ENCODE results near the gene SERHL2. TPM values are rescaled to one million over a fixed set of nuclear protein-coding genes. Genes with fewer than 3 reads are reported as not detected.
"Not testable (repeated sequence)": the region's sequence is repeated elsewhere in the genome, so short reads cannot be mapped to it uniquely, and the experiment has no call there.

SERHL2 gene
- total and polyA plus RNA-seq, 2 donors, result 1.2 to 2.4 TPM

GRCh38 chr22:42515896-42516295 lies 37.9 kb upstream of the SERHL2 start:
- Histone ChIP-seq H3K27ac (ENCODE audit: low read depth in 1 of 2, low read length in 1 of 2) (peak overlapping the region in 1 of 2 donors; percentile 5), H3K27me3 (ENCODE audit: control insufficient read depth in 2 of 2, insufficient read depth in 1 of 2, low read length in 1 of 2) (no peaks in the 10 kb centered on the region), H3K4me3 (ENCODE audit: low read length in 2 of 2) (no peak overlapping the region), H3K4me1 (ENCODE audit: control insufficient read depth in 2 of 2, insufficient read depth in 2 of 2, low read length in 2 of 2) (peaks cover 8% of the 10 kb centered on the region in 2 donors), H3K36me3 (ENCODE audit: control insufficient read depth in 2 of 2, insufficient read depth in 2 of 2, low read length in 1 of 2) (peaks cover 27 to 40% of the 10 kb centered on the region in 2 donors), H3K9me3 (ENCODE audit: control insufficient read depth in 2 of 2, insufficient read depth in 1 of 2, low read length in 1 of 2) (peaks cover 0 to 4% of the 10 kb centered on the region in 2 donors)
- no peak for DNase-seq (ENCODE audit: low read depth in 6 of 9, low spot score in 9 of 9)
- 98% methylated on average over 14 of the region's 14 CpGs for WGBS

DNA sequence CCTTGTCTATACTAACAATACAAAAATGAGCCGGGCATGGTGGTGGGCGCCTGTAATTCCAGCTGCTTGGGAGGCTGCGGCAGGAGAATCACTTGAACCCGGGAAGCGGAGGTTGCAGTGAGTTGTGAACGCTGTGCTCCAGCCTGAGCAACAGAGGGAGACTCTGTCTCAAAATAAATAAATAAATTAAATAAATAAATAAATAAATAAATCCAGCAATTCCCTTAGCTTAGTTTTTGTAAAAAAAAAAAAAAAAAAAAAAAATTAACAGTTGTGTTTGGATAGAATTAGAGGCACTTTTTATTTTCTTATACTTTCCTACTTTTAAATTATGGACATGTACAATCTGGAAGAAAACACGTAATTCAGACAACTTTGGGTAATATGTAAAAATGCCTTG lies 36.7 kb upstream of the SERHL2 start:
- not testable (repeated sequence) for H3K4me1 ChIP-seq (ENCODE audit: control insufficient read depth in 2 of 2, insufficient read depth in 2 of 2, low read length in 2 of 2); H3K27ac ChIP-seq (ENCODE audit: low read depth in 1 of 2, low read length in 1 of 2); H3K27me3 ChIP-seq (ENCODE audit: control insufficient read depth in 2 of 2, insufficient read depth in 1 of 2, low read length in 1 of 2); DNase-seq (ENCODE audit: low read depth in 6 of 9, low spot score in 9 of 9); H3K9me3 ChIP-seq (ENCODE audit: control insufficient read depth in 2 of 2, insufficient read depth in 1 of 2, low read length in 1 of 2); H3K4me3 ChIP-seq (ENCODE audit: low read length in 2 of 2)
- peaks cover 22 to 33% of the 10 kb centered on the region in 2 donors for H3K36me3 ChIP-seq (ENCODE audit: control insufficient read depth in 2 of 2, insufficient read depth in 2 of 2, low read length in 1 of 2)
- WGBS, result 99% methylated on average over 7 of the region's 7 CpGs

DNA sequence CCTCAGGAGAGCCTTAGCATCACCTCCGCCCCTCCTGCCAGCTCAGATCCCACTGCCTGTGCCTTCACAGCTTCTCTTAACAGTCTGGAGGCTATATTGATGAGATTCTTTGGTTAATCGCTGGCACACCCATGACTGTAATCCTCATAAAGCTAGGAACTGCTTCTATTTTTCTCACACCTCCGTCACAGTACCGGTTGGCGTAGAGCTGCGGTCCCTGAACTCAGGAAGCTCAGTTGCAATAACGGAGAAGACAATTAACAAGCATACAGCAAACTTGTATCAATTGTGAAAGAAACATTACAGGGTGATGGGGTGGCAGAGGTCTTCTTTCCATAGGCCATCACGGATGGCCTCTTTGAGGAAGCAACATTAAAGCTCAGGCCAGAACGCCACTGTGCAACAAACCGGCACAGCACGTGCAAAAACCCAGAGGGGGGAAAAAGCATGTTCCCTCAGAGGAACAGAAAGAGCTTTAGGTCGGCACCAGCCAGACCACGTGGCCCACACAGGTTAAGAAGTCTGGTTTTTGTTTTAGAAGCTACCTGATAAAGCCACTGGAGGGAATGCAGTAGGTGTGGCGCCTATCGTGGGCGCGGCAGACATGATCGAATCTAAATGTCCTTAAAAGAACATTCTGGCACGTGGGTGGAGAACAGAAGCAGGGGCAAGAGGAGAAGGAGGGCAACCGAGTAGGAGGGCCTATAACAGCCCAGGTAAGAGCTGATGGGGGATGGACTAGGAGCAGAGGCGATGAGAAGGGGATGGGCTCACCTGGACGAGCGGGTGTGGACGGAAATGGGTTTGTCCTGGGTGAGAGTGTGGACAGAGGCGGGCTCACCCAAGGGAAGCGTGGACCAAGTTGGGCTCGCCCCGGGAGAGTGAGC lies 34.9 kb upstream of the SERHL2 start:
- not testable (repeated sequence) for DNase-seq (ENCODE audit: low read depth in 6 of 9, low spot score in 9 of 9); H3K4me1 ChIP-seq (ENCODE audit: control insufficient read depth in 2 of 2, insufficient read depth in 2 of 2, low read length in 2 of 2); H3K27ac ChIP-seq (ENCODE audit: low read depth in 1 of 2, low read length in 1 of 2); H3K9me3 ChIP-seq (ENCODE audit: control insufficient read depth in 2 of 2, insufficient read depth in 1 of 2, low read length in 1 of 2); H3K27me3 ChIP-seq (ENCODE audit: control insufficient read depth in 2 of 2, insufficient read depth in 1 of 2, low read length in 1 of 2)
- WGBS, result 28% methylated on average over 18 of the region's 28 CpGs
- peaks cover 16 to 26% of the 10 kb centered on the region in 2 donors for H3K36me3 ChIP-seq (ENCODE audit: control insufficient read depth in 2 of 2, insufficient read depth in 2 of 2, low read length in 1 of 2)
- peak overlapping the region; percentile 54 to 73 for H3K4me3 ChIP-seq (ENCODE audit: low read length in 2 of 2)

GRCh38 chr22:42519525-42520401 lies 34.0 kb upstream of the SERHL2 start, which contains the start of gene RRP7A:
RRP7A (minus strand) TSS chr22:42519796; CDS start chr22:42519786, 10 bp downstream.
- H3K9me3 ChIP-seq (ENCODE audit: control insufficient read depth in 2 of 2, insufficient read depth in 1 of 2, low read length in 1 of 2), result no peaks in the 10 kb centered on the region
- WGBS, result 10% methylated on average over 65 of the region's 65 CpGs
- H3K27me3 ChIP-seq (ENCODE audit: control insufficient read depth in 2 of 2, insufficient read depth in 1 of 2, low read length in 1 of 2), result no peaks in the 10 kb centered on the region
- H3K36me3 ChIP-seq (ENCODE audit: control insufficient read depth in 2 of 2, insufficient read depth in 2 of 2, low read length in 1 of 2), result peaks cover 16 to 18% of the 10 kb centered on the region in 2 donors
- peak; percentile 57 to 93 (median 71) for DNase-seq (ENCODE audit: low read depth in 6 of 9, low spot score in 9 of 9)
- H3K4me1 ChIP-seq (ENCODE audit: control insufficient read depth in 2 of 2, insufficient read depth in 2 of 2, low read length in 2 of 2), result peaks cover 8% of the 10 kb centered on the region in 2 donors
- H3K4me3 ChIP-seq (ENCODE audit: low read length in 2 of 2), result peak within 1 kb of the TSS; percentile 54 to 73
- H3K27ac ChIP-seq (ENCODE audit: low read depth in 1 of 2, low read length in 1 of 2), result peak within 1 kb of the TSS in 1 of 2 donors; percentile 49

- Histone ChIP-seq H3K27me3 (ENCODE audit: control insufficient read depth in 2 of 2, insufficient read depth in 1 of 2, low read length in 1 of 2) (no peaks in the 10 kb centered on the region), H3K36me3 (ENCODE audit: control insufficient read depth in 2 of 2, insufficient read depth in 2 of 2, low read length in 1 of 2) (peaks cover 6 to 8% of the 10 kb centered on the region in 2 donors), H3K27ac (ENCODE audit: low read depth in 1 of 2, low read length in 1 of 2) (no peak overlapping the region), H3K9me3 (ENCODE audit: control insufficient read depth in 2 of 2, insufficient read depth in 1 of 2, low read length in 1 of 2) (no peaks in the 10 kb centered on the region), H3K4me3 (ENCODE audit: low read length in 2 of 2) (no peak overlapping the region), H3K4me1 (ENCODE audit: control insufficient read depth in 2 of 2, insufficient read depth in 2 of 2, low read length in 2 of 2) (peaks cover 8% of the 10 kb centered on the region in 2 donors)
- 96% methylated on average over 9 of the region's 9 CpGs for WGBS
- no peak for DNase-seq (ENCODE audit: low read depth in 6 of 9, low spot score in 9 of 9)
These were observed 32.6 kb upstream of the SERHL2 start for GRCh38 chr22:42521228-42521546.

DNA sequence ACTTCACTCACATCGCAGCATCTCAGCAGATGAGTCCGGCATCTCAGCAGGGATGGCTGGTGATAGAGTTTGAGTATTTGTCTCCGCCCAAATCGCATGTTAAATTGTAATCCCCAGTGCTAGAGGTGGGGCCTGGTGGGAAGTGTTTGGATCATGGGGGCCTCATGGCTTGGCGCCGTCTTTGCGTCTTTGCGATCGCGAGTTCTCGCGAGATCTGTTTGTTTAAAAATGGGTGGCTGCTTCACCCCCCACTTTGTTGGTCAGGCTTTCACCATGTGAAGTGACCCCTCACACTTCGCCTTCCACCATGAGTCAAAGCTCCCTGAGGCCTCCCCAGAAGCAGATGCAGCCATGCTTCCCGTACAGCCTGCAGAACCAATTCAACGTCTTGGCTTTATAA lies 31.2 kb upstream of the SERHL2 start:
- Histone ChIP-seq H3K27me3 (ENCODE audit: control insufficient read depth in 2 of 2, insufficient read depth in 1 of 2, low read length in 1 of 2) (no peaks in the 10 kb centered on the region), H3K9me3 (ENCODE audit: control insufficient read depth in 2 of 2, insufficient read depth in 1 of 2, low read length in 1 of 2) (no peaks in the 10 kb centered on the region), H3K27ac (ENCODE audit: low read depth in 1 of 2, low read length in 1 of 2) (no peak overlapping the region), H3K4me3 (ENCODE audit: low read length in 2 of 2) (no peak overlapping the region), H3K36me3 (ENCODE audit: control insufficient read depth in 2 of 2, insufficient read depth in 2 of 2, low read length in 1 of 2) (peaks cover 0 to 2% of the 10 kb centered on the region in 2 donors), H3K4me1 (ENCODE audit: control insufficient read depth in 2 of 2, insufficient read depth in 2 of 2, low read length in 2 of 2) (peaks cover 8% of the 10 kb centered on the region in 2 donors)
- DNase-seq (ENCODE audit: low read depth in 6 of 9, low spot score in 9 of 9), result no peak
- 98% methylated on average over 15 of the region's 15 CpGs for WGBS

GRCh38 chr22:42528591-42529307 lies 25.0 kb upstream of the SERHL2 start:
- no peak for DNase-seq (ENCODE audit: low read depth in 6 of 9, low spot score in 9 of 9)
- H3K27ac ChIP-seq (ENCODE audit: low read depth in 1 of 2, low read length in 1 of 2), result no peak overlapping the region
- no peak overlapping the region for H3K4me3 ChIP-seq (ENCODE audit: low read length in 2 of 2)
- no peaks in the 10 kb centered on the region for H3K9me3 ChIP-seq (ENCODE audit: control insufficient read depth in 2 of 2, insufficient read depth in 1 of 2, low read length in 1 of 2)
- H3K27me3 ChIP-seq (ENCODE audit: control insufficient read depth in 2 of 2, insufficient read depth in 1 of 2, low read length in 1 of 2), result no peaks in the 10 kb centered on the region
- 93% methylated on average over 11 of the region's 11 CpGs for WGBS
- no peaks in the 10 kb centered on the region for H3K36me3 ChIP-seq (ENCODE audit: control insufficient read depth in 2 of 2, insufficient read depth in 2 of 2, low read length in 1 of 2)
- H3K4me1 ChIP-seq (ENCODE audit: control insufficient read depth in 2 of 2, insufficient read depth in 2 of 2, low read length in 2 of 2), result peaks cover 2 to 6% of the 10 kb centered on the region in 2 donors

DNA sequence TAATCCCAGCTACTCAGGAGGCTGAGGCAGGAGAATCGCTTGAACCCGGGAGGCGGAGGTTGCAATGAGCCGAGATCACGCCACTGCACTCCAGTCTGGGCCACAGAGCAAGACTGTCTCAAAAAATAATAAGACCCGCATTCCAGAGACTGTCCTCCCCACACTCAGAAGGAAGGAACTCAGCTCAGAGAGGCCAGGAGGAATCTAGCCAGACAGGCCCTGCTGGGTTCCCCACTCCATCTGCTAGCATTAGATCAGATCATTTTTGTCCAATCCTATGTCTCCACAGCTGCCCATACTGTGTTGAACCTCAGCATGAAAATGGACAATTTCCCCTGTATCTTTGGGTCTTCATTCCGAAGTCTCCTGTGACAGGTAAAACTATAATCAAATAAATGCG lies 24.3 kb upstream of the SERHL2 start:
- not testable (repeated sequence) for DNase-seq (ENCODE audit: low read depth in 6 of 9, low spot score in 9 of 9); H3K4me1 ChIP-seq (ENCODE audit: control insufficient read depth in 2 of 2, insufficient read depth in 2 of 2, low read length in 2 of 2); H3K9me3 ChIP-seq (ENCODE audit: control insufficient read depth in 2 of 2, insufficient read depth in 1 of 2, low read length in 1 of 2); H3K27ac ChIP-seq (ENCODE audit: low read depth in 1 of 2, low read length in 1 of 2); H3K27me3 ChIP-seq (ENCODE audit: control insufficient read depth in 2 of 2, insufficient read depth in 1 of 2, low read length in 1 of 2); H3K4me3 ChIP-seq (ENCODE audit: low read length in 2 of 2); H3K36me3 ChIP-seq (ENCODE audit: control insufficient read depth in 2 of 2, insufficient read depth in 2 of 2, low read length in 1 of 2)
- WGBS, result 97% methylated on average over 8 of the region's 8 CpGs
